Neural crest cell (in vitro differentiated cells): ENCODE measurements around the gene CIAO2B. TPM values are rescaled to one million over a fixed set of nuclear protein-coding genes. Genes with fewer than 3 reads are reported as not detected.

ENCODE experiments used
- DNase-seq: peaks from one replicate; pipeline ENCODE4 v3.0.0; 2021; ENCODE audit warnings: low read depth, mixed read lengths, low spot score
- H3K27ac Mint-ChIP-seq: one replicate; pipeline ENCODE4 v1.8.0; 2021; ENCODE audit warnings: mild to moderate bottlenecking, mixed read lengths; ENCODE audit not compliant: unreplicated experiment
- H3K27me3 Mint-ChIP-seq: 2 replicates; pipeline ENCODE4 v1.8.0; 2021; ENCODE audit warnings: low read depth, mild to moderate bottlenecking, mixed read lengths
- H3K36me3 Mint-ChIP-seq: 2 replicates; pipeline ENCODE4 v1.8.0; 2021; ENCODE audit warnings: low read depth, mild to moderate bottlenecking, mixed read lengths
- H3K4me1 Mint-ChIP-seq: 2 replicates; pipeline ENCODE4 v1.8.0; 2021; ENCODE audit warnings: mixed read lengths
- H3K4me3 Mint-ChIP-seq: one replicate; pipeline ENCODE4 v1.8.0; 2021; ENCODE audit warnings: mild to moderate bottlenecking, mixed read lengths
- H3K9me3 Mint-ChIP-seq: 2 replicates; pipeline ENCODE4 v1.8.0; 2021; ENCODE audit warnings: mixed read lengths
- total RNA-seq: library from RNA; stranded (reverse); gene quantifications from 2 replicates; pipeline ENCODE4 v1.2.1, GENCODE V29; 2021
- TF ChIP-seq, protein P1 (sequence below): fragments of 200-600 bp; sonication (generic); conservative IDR thresholded peaks from 2 replicates; pipeline ENCODE4 v1.5.0; 2021; ENCODE audit warnings: antibody characterized with exemption, mild to moderate bottlenecking

CIAO2B gene
- total RNA-seq, 1 donor from 2014 or later, result 73.8 TPM

DNA sequence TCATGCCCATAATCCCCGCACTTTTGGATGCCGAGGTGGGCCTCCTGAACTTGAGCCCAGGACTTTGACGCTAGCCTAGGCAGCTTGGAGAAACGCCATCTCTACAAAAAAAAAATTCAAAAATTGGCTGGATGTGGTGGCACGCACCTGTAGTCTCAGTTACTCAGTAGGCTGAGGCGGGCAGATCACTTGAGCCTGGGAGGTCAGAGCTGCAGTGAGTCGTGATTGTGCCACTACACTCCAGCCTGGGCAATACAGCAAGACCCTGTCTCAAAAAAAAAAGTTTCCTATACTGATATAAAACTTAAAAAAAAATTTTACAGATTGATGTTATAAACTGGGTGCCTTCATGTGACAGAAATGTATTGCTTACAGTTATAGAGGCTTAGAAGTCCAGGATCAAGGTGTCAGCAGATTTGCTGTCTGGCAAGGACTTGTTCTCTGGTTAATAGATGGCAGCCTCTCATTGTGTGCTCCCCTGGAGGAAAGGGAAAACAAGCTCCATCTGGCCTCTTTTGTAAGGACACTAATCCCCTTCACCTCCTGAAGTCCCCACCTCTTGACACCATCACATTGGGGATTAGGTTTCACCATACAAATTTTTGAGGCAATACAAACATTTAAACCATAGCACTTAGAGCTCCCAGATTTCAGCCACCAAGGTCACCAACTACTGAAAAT lies 18.4 kb upstream of the CIAO2B start:
- Mint-ChIP-seq H3K36me3 (no peaks in the 10 kb centered on the region), H3K9me3 (no peaks in the 10 kb centered on the region), H3K27ac (no peak overlapping the region), H3K27me3 (peaks cover 45% of the 10 kb centered on the region), H3K4me3 (no peak overlapping the region), H3K4me1 (no peaks in the 10 kb centered on the region)
- TF ChIP-seq, protein P1, sequence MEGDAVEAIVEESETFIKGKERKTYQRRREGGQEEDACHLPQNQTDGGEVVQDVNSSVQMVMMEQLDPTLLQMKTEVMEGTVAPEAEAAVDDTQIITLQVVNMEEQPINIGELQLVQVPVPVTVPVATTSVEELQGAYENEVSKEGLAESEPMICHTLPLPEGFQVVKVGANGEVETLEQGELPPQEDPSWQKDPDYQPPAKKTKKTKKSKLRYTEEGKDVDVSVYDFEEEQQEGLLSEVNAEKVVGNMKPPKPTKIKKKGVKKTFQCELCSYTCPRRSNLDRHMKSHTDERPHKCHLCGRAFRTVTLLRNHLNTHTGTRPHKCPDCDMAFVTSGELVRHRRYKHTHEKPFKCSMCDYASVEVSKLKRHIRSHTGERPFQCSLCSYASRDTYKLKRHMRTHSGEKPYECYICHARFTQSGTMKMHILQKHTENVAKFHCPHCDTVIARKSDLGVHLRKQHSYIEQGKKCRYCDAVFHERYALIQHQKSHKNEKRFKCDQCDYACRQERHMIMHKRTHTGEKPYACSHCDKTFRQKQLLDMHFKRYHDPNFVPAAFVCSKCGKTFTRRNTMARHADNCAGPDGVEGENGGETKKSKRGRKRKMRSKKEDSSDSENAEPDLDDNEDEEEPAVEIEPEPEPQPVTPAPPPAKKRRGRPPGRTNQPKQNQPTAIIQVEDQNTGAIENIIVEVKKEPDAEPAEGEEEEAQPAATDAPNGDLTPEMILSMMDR, result no peak
- DNase-seq, result no peak

DNA sequence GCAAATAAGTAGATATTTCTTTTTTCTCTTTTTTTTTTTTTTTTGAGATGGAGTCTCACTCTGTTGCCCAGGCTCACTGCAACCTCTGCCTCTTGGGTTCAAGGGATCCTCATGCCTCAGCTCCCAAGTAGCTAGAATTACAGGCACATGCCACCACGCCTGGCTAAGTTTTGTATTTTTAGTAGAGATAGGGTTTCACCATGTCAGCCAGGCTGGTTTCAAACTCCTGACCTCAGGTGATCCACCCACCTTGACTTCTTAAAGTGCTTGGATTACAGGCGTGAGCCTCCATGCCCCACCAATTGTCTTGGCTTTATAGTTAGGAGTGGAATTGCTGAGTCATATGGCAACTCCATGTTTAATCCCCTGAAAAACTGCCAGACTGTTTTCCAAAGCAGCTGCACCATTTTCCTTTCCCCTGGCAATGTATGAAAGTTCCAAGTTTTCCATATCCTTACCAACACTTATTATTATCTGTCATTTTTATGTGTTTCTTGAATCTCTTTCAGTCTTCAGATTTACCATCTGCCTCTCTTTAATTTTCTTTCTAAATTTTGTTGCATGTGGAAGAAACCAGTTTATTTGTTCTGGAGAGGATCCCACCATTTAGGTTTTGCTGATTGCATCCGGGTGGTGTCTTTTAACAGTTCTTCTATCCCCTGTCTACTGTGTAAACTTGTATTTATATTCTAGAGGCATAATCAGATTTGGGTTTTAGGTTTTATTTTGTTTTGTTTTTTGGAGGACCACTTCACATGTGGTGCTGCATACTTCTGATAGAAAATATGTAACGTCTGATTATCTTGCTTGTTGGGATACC lies 17.0 kb upstream of the CIAO2B start:
- TF ChIP-seq, protein P1, result no peak
- DNase-seq, result no peak
- Mint-ChIP-seq H3K4me1 (no peaks in the 10 kb centered on the region), H3K9me3 (no peaks in the 10 kb centered on the region), H3K27me3 (peaks cover 44% of the 10 kb centered on the region), H3K4me3 (no peak overlapping the region), H3K27ac (no peak overlapping the region), H3K36me3 (no peaks in the 10 kb centered on the region)

DNA sequence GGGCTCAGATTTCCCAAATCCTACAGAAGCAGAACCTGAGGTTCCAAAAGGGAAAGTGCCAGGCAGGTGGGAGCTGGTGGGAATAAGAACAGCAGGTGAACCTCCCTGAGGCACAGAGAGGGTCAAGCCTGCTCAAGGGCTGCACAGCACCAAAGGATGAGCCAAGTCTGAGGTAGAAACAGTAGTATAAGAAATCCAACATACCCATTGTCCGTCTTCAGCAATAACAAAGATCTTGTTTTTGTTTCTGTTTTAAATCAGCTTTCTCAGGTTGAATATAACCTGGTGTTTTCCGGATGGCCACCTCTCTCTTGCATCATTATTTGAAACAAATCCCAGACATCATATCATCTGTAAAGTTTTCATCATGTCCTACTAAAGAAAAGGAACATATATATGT lies 16.2 kb upstream of the CIAO2B start:
- TF ChIP-seq, protein P1, result no peak
- Mint-ChIP-seq H3K36me3 (no peaks in the 10 kb centered on the region), H3K27ac (no peak overlapping the region), H3K27me3 (peaks cover 42% of the 10 kb centered on the region), H3K9me3 (no peaks in the 10 kb centered on the region), H3K4me3 (no peak overlapping the region), H3K4me1 (no peaks in the 10 kb centered on the region)
- no peak for DNase-seq

DNA sequence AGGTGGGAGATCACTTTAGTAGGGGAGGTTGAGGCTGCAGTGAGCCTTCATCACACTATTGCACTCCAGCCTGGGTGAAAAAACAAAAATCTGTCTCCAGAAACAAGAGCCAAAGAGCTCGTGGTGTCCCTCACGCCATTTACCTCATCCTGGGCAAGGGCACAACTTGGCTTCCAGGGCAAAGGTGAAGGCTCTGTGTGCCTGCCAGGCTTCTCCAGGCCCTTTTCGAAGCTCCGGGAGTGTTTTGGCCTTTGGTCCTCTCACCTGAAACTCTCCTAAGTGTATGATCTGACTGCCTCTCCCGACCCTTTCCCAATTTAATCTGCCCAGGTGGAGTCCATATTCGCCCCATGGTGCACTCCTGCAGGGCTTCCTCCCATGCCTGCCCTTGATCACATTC lies 15.3 kb upstream of the CIAO2B start:
- Mint-ChIP-seq H3K9me3 (no peaks in the 10 kb centered on the region), H3K27me3 (peaks cover 38% of the 10 kb centered on the region)

DNA sequence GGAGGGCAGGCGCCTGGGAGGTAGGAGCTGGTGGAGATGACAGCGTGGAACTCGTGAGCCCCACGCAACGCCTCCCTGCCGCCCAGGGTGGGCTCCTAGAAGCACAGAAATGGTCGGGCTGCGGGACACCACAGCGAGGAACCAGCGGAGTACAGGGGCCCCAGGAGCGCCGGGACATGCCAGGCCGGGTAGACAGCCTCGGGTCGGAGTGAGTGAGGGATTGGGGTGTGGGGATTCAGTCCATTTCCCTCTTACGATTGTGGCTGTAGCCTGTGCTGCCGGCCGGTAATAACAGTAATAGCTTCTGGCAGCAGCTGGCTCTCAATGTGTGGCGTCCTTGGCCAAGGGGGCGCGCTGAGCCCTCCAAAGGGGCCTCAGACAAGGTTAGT lies 14.6 kb upstream of the CIAO2B start:
- Mint-ChIP-seq H3K36me3 (no peaks in the 10 kb centered on the region), H3K4me1 (no peaks in the 10 kb centered on the region), H3K27ac (no peak overlapping the region), H3K27me3 (peaks cover 34% of the 10 kb centered on the region), H3K9me3 (no peaks in the 10 kb centered on the region), H3K4me3 (no peak overlapping the region)
- TF ChIP-seq, protein P1, result no peak
- no peak for DNase-seq

More for the DNA sequence above, 15.3 kb upstream of the CIAO2B start:
- no peak overlapping the region for H3K4me3 Mint-ChIP-seq
- no peaks in the 10 kb centered on the region for H3K36me3 Mint-ChIP-seq
- H3K27ac Mint-ChIP-seq, result no peak overlapping the region
- DNase-seq, result no peak
- TF ChIP-seq, protein P1, result no peak
- no peaks in the 10 kb centered on the region for H3K4me1 Mint-ChIP-seq
